Measurements from ENCODE around the gene IFT43.

The IFT43 gene

GRCh38 chr14:76083796-76084765, 98.5 kb downstream of the IFT43 start:
- DNase-seq, result no peak

- no peak for DNase-seq
Observed at GRCh38 chr14:76085358-76085757, 99.8 kb downstream of the IFT43 start.

- no peak for DNase-seq
Observed at GRCh38 chr14:76086636-76087035, 101.1 kb downstream of the IFT43 start.

GRCh38 chr14:76088326-76088725, 102.8 kb downstream of the IFT43 start:
- DNase-seq, result no peak

- DNase-seq, result no peak
Observed at GRCh38 chr14:76088771-76089571, 103.4 kb downstream of the IFT43 start.

- DNase-seq, result no peak
Observed at GRCh38 chr14:76089575-76089974, 104.0 kb downstream of the IFT43 start.

GRCh38 chr14:76090616-76091391, 105.2 kb downstream of the IFT43 start:
- DNase-seq, result no peak

DNA sequence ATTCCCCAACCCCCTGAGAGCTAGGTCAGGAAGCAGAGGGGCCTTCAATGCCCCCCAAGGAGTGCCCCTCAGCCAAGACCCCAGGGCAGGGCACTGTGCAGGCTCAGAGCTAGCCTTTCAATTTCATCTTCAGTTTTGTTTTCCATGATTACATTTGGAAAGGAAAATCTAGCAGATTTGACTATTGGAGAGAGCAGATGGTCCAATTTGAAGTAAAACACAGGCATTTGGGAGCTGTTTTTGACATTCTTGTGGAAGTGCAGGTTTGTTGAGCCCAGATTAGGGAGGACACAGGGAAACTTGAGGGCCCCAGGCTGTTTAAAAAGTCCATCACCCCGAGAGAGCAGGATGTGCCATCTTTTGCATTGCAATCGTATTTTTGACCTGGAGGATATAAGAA, 107.5 kb downstream of the IFT43 start:
- no peak for DNase-seq

DNA sequence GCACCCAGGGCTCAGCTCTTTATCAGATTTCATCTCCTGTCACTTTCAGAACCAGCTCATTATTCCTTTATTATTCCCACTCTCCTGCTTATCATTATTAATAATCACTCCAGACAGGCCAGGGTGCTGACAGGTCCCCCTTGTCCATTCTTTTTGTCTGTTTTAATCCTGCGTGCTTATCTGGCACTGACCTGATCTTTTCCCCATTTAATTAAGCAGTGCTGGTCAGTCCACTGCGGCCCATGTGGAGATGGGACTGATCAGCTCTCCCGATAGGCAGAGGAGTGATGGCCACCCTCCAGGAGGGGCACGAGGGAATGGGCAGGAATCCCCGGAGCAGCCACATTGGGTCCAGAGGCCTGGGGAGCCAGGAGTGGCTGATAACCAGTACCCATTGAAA, 110.7 kb downstream of the IFT43 start:
- DNase-seq, result no peak

- DNase-seq, result no peak
Observed at GRCh38 chr14:76097547-76097946, 112.0 kb downstream of the IFT43 start.

DNA sequence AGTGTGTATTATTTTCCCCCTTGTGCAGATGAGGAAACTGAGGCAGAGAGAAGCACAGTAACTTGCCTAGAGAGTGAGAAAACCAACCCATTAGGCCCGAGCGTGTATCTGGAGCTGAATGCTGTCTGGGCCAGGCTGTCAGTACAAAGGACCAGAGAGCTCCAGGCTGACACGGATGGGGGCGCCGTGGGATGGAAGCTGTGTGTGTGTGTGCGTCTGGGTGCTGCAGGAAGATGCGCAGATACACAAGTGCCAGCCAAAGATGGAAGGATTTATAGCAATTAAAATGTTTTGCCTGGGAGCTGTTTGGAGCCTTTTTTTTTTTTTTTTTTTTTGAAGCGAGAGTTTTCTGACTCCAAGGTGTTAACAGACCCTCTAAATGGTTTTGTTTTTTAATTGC, 112.5 kb downstream of the IFT43 start:
- no peak for DNase-seq

- no peak for DNase-seq
Observed at GRCh38 chr14:76098916-76099675, 113.5 kb downstream of the IFT43 start.

DNA sequence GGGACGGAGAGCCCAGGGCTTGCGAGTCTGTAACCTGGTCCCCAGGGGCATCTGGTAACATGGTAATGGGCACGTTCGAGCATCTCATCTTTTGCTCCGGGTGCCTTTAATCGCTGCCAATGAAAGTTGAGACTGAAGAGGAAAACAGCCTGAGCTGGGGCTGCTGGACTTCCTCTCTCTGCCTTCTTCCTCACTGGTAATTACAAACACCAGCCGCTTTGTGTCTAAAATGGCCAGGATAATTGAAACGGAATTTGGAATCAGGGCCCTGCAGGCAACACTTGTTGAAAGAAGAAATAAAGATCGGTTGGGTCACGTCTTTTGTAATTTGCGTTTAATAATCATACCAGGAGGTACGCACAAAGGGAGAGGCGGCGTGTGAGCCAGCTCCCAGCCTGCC, 114.7 kb downstream of the IFT43 start:
- peak; percentile 24 for DNase-seq

DNA sequence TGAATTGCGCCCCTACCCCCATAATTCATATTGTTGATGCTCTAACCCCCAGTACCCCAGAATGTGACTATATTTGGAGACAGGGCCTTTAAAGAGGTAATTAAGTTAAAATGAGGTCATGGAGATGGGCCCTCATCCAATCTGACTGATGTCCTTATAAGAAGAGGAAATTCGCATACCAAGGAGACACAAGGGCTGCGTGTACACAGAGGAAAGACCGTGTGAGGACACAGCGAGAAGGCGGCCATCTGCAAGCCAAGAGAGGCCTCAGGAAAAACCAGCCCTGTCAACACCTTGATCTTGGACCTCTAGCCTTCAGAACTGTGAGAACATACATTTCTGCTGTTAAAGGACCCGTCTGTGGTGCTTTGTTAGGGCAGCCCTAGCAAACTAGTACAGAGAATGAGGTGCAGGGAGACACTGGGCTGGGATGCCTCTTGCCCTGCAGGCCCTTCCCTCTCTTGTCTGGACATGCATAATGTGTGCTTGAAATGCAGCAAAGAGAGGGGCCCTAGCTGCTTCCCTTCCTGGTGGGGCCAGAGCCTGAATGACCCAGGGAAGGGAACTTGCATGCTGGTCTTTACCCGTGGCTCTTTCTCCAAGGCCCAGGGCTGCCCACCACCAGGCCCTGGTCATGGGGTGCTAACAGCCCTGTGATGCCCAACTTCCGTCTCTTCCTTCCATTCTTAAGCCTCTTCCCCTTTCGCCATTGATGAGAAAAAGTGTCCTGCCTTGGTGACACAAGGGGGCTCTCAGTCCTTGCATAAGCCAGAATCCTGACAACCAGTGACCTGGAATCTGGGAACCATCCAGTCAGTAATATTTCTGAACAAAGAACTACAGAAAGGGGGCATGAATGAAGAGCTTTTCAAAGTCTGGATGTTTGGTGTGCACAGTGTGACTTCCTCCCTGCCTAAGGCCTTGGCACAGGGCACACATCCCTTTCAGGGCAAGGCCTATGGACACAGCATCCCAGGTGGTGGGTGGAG, 116.1 kb downstream of the IFT43 start:
- peak; percentile 24 for DNase-seq

- DNase-seq, result no peak
Observed at GRCh38 chr14:76104802-76105355, 119.3 kb downstream of the IFT43 start.

GRCh38 chr14:76106188-76106587, 120.6 kb downstream of the IFT43 start:
- DNase-seq, result no peak

GRCh38 chr14:76109087-76109880, 123.7 kb downstream of the IFT43 start:
- DNase-seq, result peak; percentile 70

GRCh38 chr14:76112889-76113624, 127.5 kb downstream of the IFT43 start:
- DNase-seq, result no peak

DNA sequence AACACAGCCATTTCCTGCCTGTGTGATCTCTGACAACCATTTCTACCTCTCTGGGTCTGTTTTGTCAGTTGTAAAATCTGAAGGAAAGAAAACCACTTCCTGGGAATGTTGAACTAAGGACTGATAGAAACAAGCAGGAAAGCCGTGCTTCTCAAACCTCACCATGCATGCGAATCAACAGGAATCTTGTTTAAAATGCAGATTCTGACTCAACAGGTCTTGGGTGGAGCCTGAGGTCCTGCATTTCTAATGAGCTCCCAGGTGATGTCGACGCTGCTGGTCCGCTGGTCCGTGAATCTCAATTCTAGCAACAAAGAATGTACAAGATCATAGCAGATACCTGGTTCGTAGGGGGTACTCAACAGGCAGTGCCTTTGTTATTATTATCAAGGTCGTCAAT, 128.1 kb downstream of the IFT43 start:
- no peak for DNase-seq

All from DMS79 treated with DMSO at 0.1 percent for 48 hours (cell line).